ENCODE measurements around the gene TMED10. TPM values are rescaled to one million over a fixed set of nuclear protein-coding genes. Genes with fewer than 3 reads are reported as not detected.

TMED10 gene
- total and polyA plus RNA-seq, 2 of the 13 experiments (the other 11 are each of a cell fraction or from before 2014, with no cell fraction given) = 311 to 377 TPM

GRCh38 chr14:75147423-75148071 is 28.9 kb downstream of the TMED10 start (continued):
- TF ChIP-seq ZBTB20 (CRISPR knock-in tag; IDR thresholded peaks at IDR 0.05; ENCODE audit: borderline replicate concordance, low read depth) = no peak
- no peak for TF ChIP-seq HDAC1 (CRISPR knock-in tag; IDR thresholded peaks at IDR 0.05)
- TF ChIP-seq ZMYM3 (CRISPR knock-in tag; IDR thresholded peaks at IDR 0.05) = peak; percentile 15; the same call in 1 of the 2 replicates
- TF ChIP-seq ZSCAN29 (CRISPR knock-in tag; conservative IDR thresholded peaks at IDR 0.05) = 0 out of 2 replicates have a peak, but pooled peaks have one; percentile 30
- TF ChIP-seq, protein P1, sequence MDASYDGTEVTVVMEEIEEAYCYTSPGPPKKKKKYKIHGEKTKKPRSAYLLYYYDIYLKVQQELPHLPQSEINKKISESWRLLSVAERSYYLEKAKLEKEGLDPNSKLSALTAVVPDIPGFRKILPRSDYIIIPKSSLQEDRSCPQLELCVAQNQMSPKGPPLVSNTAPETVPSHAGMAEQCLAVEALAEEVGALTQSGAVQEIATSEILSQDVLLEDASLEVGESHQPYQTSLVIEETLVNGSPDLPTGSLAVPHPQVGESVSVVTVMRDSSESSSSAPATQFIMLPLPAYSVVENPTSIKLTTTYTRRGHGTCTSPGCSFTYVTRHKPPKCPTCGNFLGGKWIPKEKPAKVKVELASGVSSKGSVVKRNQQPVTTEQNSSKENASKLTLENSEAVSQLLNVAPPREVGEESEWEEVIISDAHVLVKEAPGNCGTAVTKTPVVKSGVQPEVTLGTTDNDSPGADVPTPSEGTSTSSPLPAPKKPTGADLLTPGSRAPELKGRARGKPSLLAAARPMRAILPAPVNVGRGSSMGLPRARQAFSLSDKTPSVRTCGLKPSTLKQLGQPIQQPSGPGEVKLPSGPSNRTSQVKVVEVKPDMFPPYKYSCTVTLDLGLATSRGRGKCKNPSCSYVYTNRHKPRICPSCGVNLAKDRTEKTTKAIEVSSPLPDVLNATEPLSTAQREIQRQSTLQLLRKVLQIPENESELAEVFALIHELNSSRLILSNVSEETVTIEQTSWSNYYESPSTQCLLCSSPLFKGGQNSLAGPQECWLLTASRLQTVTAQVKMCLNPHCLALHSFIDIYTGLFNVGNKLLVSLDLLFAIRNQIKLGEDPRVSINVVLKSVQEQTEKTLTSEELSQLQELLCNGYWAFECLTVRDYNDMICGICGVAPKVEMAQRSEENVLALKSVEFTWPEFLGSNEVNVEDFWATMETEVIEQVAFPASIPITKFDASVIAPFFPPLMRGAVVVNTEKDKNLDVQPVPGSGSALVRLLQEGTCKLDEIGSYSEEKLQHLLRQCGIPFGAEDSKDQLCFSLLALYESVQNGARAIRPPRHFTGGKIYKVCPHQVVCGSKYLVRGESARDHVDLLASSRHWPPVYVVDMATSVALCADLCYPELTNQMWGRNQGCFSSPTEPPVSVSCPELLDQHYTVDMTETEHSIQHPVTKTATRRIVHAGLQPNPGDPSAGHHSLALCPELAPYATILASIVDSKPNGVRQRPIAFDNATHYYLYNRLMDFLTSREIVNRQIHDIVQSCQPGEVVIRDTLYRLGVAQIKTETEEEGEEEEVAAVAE (CRISPR knock-in tag; IDR thresholded peaks at IDR 0.05; ENCODE audit: borderline replicate concordance) = no peak
- TF ChIP-seq ZNF468 (CRISPR knock-in tag; IDR thresholded peaks at IDR 0.05) = no peak
- TF ChIP-seq, protein P2, sequence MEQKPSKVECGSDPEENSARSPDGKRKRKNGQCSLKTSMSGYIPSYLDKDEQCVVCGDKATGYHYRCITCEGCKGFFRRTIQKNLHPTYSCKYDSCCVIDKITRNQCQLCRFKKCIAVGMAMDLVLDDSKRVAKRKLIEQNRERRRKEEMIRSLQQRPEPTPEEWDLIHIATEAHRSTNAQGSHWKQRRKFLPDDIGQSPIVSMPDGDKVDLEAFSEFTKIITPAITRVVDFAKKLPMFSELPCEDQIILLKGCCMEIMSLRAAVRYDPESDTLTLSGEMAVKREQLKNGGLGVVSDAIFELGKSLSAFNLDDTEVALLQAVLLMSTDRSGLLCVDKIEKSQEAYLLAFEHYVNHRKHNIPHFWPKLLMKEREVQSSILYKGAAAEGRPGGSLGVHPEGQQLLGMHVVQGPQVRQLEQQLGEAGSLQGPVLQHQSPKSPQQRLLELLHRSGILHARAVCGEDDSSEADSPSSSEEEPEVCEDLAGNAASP (CRISPR knock-in tag; IDR thresholded peaks at IDR 0.05; ENCODE audit: borderline replicate concordance) = no peak
- no peak for TF ChIP-seq GTF2F1 (IDR thresholded peaks at IDR 0.05; ENCODE audit: low read length)
- no peak for TF ChIP-seq RARA (CRISPR knock-in tag; IDR thresholded peaks at IDR 0.05)
- TF ChIP-seq ZNF766 (CRISPR knock-in tag; IDR thresholded peaks at IDR 0.05; ENCODE audit: borderline replicate concordance) = no peak
- TF ChIP-seq FOXA3 (CRISPR knock-in tag; IDR thresholded peaks at IDR 0.05) = 0 out of 2 replicates have a peak, but pooled peaks have one; percentile 34
- no peak for TF ChIP-seq NFYB (CRISPR knock-in tag; IDR thresholded peaks at IDR 0.05)
- TF ChIP-seq NAIF1 (CRISPR knock-in tag; IDR thresholded peaks at IDR 0.05; ENCODE audit: borderline replicate concordance) = no peak
- TF ChIP-seq, protein P3, sequence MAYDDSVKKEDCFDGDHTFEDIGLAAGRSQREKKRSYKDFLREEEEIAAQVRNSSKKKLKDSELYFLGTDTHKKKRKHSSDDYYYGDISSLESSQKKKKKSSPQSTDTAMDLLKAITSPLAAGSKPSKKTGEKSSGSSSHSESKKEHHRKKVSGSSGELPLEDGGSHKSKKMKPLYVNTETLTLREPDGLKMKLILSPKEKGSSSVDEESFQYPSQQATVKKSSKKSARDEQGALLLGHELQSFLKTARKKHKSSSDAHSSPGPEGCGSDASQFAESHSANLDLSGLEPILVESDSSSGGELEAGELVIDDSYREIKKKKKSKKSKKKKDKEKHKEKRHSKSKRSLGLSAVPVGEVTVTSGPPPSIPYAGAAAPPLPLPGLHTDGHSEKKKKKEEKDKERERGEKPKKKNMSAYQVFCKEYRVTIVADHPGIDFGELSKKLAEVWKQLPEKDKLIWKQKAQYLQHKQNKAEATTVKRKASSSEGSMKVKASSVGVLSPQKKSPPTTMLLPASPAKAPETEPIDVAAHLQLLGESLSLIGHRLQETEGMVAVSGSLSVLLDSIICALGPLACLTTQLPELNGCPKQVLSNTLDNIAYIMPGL (CRISPR knock-in tag; IDR thresholded peaks at IDR 0.05; ENCODE audit: borderline replicate concordance in 1 of 2, low read depth in 1 of 2) = peak; percentile 22 to 77; a peak in 2 of 4 replicates
- TF ChIP-seq ZNF7 (CRISPR knock-in tag; IDR thresholded peaks at IDR 0.05) = no peak
- TF ChIP-seq, protein P4, sequence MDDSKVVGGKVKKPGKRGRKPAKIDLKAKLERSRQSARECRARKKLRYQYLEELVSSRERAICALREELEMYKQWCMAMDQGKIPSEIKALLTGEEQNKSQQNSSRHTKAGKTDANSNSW (CRISPR knock-in tag; IDR thresholded peaks at IDR 0.05; ENCODE audit: borderline replicate concordance) = no peak
- no peak for TF ChIP-seq MEF2D (CRISPR knock-in tag; IDR thresholded peaks at IDR 0.05)
- no peak for TF ChIP-seq MNT (IDR thresholded peaks at IDR 0.05)
- TF ChIP-seq MBNL3 (CRISPR knock-in tag; conservative IDR thresholded peaks at IDR 0.05) = no peak
- TF ChIP-seq CBX5 (CRISPR knock-in tag; IDR thresholded peaks at IDR 0.05; ENCODE audit: borderline replicate concordance) = no peak
- no peak for TF ChIP-seq BORCS8-MEF2B (CRISPR knock-in tag; IDR thresholded peaks at IDR 0.05)
